ENCODE results near the gene SH3RF1.
"Not testable (repeated sequence)": the region's sequence is repeated elsewhere in the genome, so short reads cannot be mapped to it uniquely, and the experiment has no call there.

SH3RF1 gene

GRCh38 chr4:169185133-169185956 is 85.4 kb downstream of the SH3RF1 start:
- DNase-seq = peak in 2 of 42 donors; percentile 17 to 18
- intact Hi-C loops (cut with DNase I) = no loop called here

GRCh38 chr4:169184686-169185085 is 86.1 kb downstream of the SH3RF1 start:
- intact Hi-C loops (cut with DNase I) = no loop called here
- no peak for DNase-seq

- intact Hi-C loops (cut with DNase I) = no loop called here
- DNase-seq = no peak
Observed at GRCh38 chr4:169184236-169184635, 86.5 kb downstream of the SH3RF1 start.

GRCh38 chr4:169183581-169183980 is 87.2 kb downstream of the SH3RF1 start:
- intact Hi-C loops (cut with DNase I) = no loop called here
- no peak for DNase-seq

GRCh38 chr4:169179609-169180521 is 90.9 kb downstream of the SH3RF1 start:
- peak in 1 of 42 donors; percentile 35 for DNase-seq
- intact Hi-C loops (cut with DNase I) = no loop called here

- DNase-seq; intact Hi-C loops (cut with DNase I): not testable (repeated sequence)
Observed at GRCh38 chr4:169178092-169178491, 92.7 kb downstream of the SH3RF1 start.

- intact Hi-C loops (cut with DNase I) = no loop called here
Observed at GRCh38 chr4:169175476-169175875, 95.3 kb downstream of the SH3RF1 start.

GRCh38 chr4:169175035-169175434 is 95.7 kb downstream of the SH3RF1 start:
- intact Hi-C loops (cut with DNase I) = no loop called here
- DNase-seq = no peak

More at GRCh38 chr4:169175476-169175875, 95.3 kb downstream of the SH3RF1 start:
- DNase-seq = no peak

- intact Hi-C loops (cut with DNase I) = no loop called here
- no peak for DNase-seq
Observed at GRCh38 chr4:169174247-169174646, 96.5 kb downstream of the SH3RF1 start.

- intact Hi-C loops (cut with DNase I) = no loop called here
- DNase-seq = no peak
Observed at GRCh38 chr4:169167957-169168858, 102.5 kb downstream of the SH3RF1 start.

- no peak for DNase-seq
- intact Hi-C loops (cut with DNase I) = no loop called here
Observed at GRCh38 chr4:169164669-169165415, 105.9 kb downstream of the SH3RF1 start.

- DNase-seq = no peak
- intact Hi-C loops (cut with DNase I) = no loop called here
Observed at GRCh38 chr4:169163947-169164668, 106.6 kb downstream of the SH3RF1 start.

GRCh38 chr4:169163495-169163894 is 107.3 kb downstream of the SH3RF1 start:
- DNase-seq = no peak
- intact Hi-C loops (cut with DNase I) = no loop called here

GRCh38 chr4:169160825-169161224 is 109.9 kb downstream of the SH3RF1 start:
- intact Hi-C loops (cut with DNase I) = no loop called here
- peak in 2 of 42 donors; percentile 25 to 39 for DNase-seq

GRCh38 chr4:169159624-169160171 is 111.1 kb downstream of the SH3RF1 start:
- intact Hi-C loops (cut with DNase I) = no loop called here

GRCh38 chr4:169158861-169159260 is 111.9 kb downstream of the SH3RF1 start:
- no peak for DNase-seq
- intact Hi-C loops (cut with DNase I) = no loop called here

More at GRCh38 chr4:169159624-169160171, 111.1 kb downstream of the SH3RF1 start:
- peak in 3 of 42 donors; percentile 16 to 40 (median 22) for DNase-seq

- intact Hi-C loops (cut with DNase I) = no loop called here
- DNase-seq = no peak
Observed at GRCh38 chr4:169158046-169158445, 112.7 kb downstream of the SH3RF1 start.
